ENCODE measurements around the gene FBN3. TPM values are rescaled to one million over a fixed set of nuclear protein-coding genes. Genes with fewer than 3 reads are reported as not detected.

FBN3 gene
- total and polyA plus RNA-seq, 8 donors: 0.63 to 84.0 (median 69.7) TPM

- no peak overlapping the region for H3K27ac ChIP-seq
- no peak for TF ChIP-seq CTCF (IDR thresholded peaks at IDR 0.05)
- H3K36me3 ChIP-seq: no peaks in the 10 kb centered on the region
- DNase-seq (no peak), ATAC-seq (no peak)
- H3K27me3 ChIP-seq: no peaks in the 10 kb centered on the region
- intact Hi-C loops (cut with DNase I): no loop called here
- H3K9me3 ChIP-seq: no peaks in the 10 kb centered on the region
- H3K4me1 ChIP-seq: peaks cover 0 to 7% of the 10 kb centered on the region in 2 donors
- no peak overlapping the region for H3K4me3 ChIP-seq
Measured at GRCh38 chr19:8137425-8137824, 12.0 kb downstream of the FBN3 start.

GRCh38 chr19:8135946-8136618 lies 13.3 kb downstream of the FBN3 start:
- no peak for TF ChIP-seq CTCF (IDR thresholded peaks at IDR 0.05)
- no peak for ATAC-seq

GRCh38 chr19:8132858-8133458 lies 16.4 kb downstream of the FBN3 start:
- TF ChIP-seq CTCF (IDR thresholded peaks at IDR 0.05): no peak
- DNase-seq (no peak), ATAC-seq (no peak)
- H3K4me3 ChIP-seq: no peak overlapping the region
- intact Hi-C loops (cut with DNase I): no loop called here
- H3K9me3 ChIP-seq: no peaks in the 10 kb centered on the region
- no peaks in the 10 kb centered on the region for H3K27me3 ChIP-seq
- H3K36me3 ChIP-seq: no peaks in the 10 kb centered on the region
- H3K27ac ChIP-seq: no peak overlapping the region
- no peaks in the 10 kb centered on the region for H3K4me1 ChIP-seq

More at GRCh38 chr19:8135946-8136618, 13.3 kb downstream of the FBN3 start:
- intact Hi-C loops (cut with DNase I): no loop called here
- no peak overlapping the region for H3K27ac ChIP-seq
- no peak for DNase-seq
- no peaks in the 10 kb centered on the region for H3K36me3 ChIP-seq
- no peak overlapping the region for H3K4me3 ChIP-seq
- H3K27me3 ChIP-seq: no peaks in the 10 kb centered on the region
- H3K9me3 ChIP-seq: no peaks in the 10 kb centered on the region
- H3K4me1 ChIP-seq: peaks cover 0 to 7% of the 10 kb centered on the region in 2 donors

GRCh38 chr19:8131517-8131916 lies 17.9 kb downstream of the FBN3 start:
- DNase-seq: no peak
- intact Hi-C loops (cut with DNase I): no loop called here
- no peak for TF ChIP-seq CTCF (IDR thresholded peaks at IDR 0.05)

GRCh38 chr19:8129061-8129618 lies 20.3 kb downstream of the FBN3 start:
- no peaks in the 10 kb centered on the region for H3K4me1 ChIP-seq
- intact Hi-C loops (cut with DNase I): no loop called here
- no peaks in the 10 kb centered on the region for H3K9me3 ChIP-seq
- H3K27me3 ChIP-seq: no peaks in the 10 kb centered on the region
- no peaks in the 10 kb centered on the region for H3K36me3 ChIP-seq
- H3K27ac ChIP-seq: no peak overlapping the region
- no peak overlapping the region for H3K4me3 ChIP-seq
- no peak for DNase-seq
- TF ChIP-seq CTCF (IDR thresholded peaks at IDR 0.05): no peak
- ATAC-seq: no peak

More at GRCh38 chr19:8131517-8131916, 17.9 kb downstream of the FBN3 start:
- Histone ChIP-seq H3K4me3 (no peak overlapping the region), H3K27ac (no peak overlapping the region), H3K27me3 (no peaks in the 10 kb centered on the region), H3K36me3 (no peaks in the 10 kb centered on the region), H3K9me3 (no peaks in the 10 kb centered on the region), H3K4me1 (no peaks in the 10 kb centered on the region)
- ATAC-seq: no peak

All from left lung (tissue), 10 donors.